Keratinocyte (primary cell): ENCODE data around the gene TMEM183A.

ENCODE experiments used
- CTCF ChIP-seq, 3 experiments: IDR thresholded peaks in 1 of 3; conservative IDR thresholded peaks in 1 of 3; optimal IDR thresholded peaks in 1 of 3; 2 replicates in 2 of 3; 3 replicates in 1 of 3; pipeline versions ENCODE3 to v1.5.1; 2011; ENCODE audit warnings: low read length in 3 of 3, mild to moderate bottlenecking in 3 of 3, moderate library complexity in 2 of 3, control low read depth in 1 of 3, inconsistent platforms in 1 of 3; ENCODE audit not compliant: insufficient read depth in 2 of 3; ENCODE audit errors: extremely low read depth in 1 of 3
- EZH2 ChIP-seq: IDR thresholded peaks from one replicate; pipeline ENCODE4 v1.6.1; 2012; ENCODE audit warnings: inconsistent platforms, mild to moderate bottlenecking, low read length, moderate library complexity

GRCh38 chr1:203065191-203065590, 58.0 kb downstream of the TMEM183A start:
- TF ChIP-seq CTCF (optimal IDR thresholded peaks at IDR 0.05 in 1 of 3, IDR thresholded peaks at IDR 0.05 in 1 of 3, conservative IDR thresholded peaks at IDR 0.05 in 1 of 3; ENCODE audit: extremely low read depth in 1 of 3, insufficient read depth in 2 of 3, low read length in 3 of 3), result no peak
- no peak for TF ChIP-seq EZH2
